Measurements from ENCODE around the gene STBD1. TPM values are rescaled to one million over a fixed set of nuclear protein-coding genes. Genes with fewer than 3 reads are reported as not detected.

STBD1 gene
- total and polyA plus RNA-seq, 8 donors = 2.2 to 9.0 (median 2.7) TPM

DNA sequence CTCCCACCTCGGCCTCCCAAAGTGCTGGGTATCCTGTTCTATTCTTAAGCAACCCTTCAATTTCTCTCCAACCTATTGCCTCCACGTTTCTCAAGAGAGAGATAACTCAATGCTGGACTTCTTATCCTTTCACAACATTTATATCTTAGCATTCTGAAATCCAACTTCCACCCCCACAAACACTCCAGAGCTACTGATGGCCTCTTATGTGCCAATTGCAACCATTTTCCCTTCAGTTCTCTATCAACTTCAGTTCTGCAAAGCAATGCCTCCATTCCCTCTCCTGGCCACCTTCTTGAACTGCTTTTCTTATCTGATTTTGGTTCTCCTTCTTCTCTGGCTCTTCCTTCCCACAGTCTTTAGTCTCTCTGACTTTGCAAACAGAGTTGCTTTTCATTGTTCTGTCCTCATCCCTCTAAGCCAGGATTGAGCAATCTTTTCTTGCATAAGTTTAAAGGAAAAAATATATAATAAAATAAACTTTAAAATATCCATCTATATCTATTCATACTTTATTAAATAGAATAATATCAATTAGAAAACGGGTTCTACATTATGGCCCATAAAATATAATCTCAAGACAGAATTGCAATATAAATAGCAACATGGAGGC, 3.6 kb upstream of the STBD1 start:
- peaks cover 10 to 61% of the 10 kb centered on the region in 2 donors for H3K4me1 ChIP-seq
- intact Hi-C loops (cut with DNase I) = no loop called here
- TF ChIP-seq, protein P1, sequence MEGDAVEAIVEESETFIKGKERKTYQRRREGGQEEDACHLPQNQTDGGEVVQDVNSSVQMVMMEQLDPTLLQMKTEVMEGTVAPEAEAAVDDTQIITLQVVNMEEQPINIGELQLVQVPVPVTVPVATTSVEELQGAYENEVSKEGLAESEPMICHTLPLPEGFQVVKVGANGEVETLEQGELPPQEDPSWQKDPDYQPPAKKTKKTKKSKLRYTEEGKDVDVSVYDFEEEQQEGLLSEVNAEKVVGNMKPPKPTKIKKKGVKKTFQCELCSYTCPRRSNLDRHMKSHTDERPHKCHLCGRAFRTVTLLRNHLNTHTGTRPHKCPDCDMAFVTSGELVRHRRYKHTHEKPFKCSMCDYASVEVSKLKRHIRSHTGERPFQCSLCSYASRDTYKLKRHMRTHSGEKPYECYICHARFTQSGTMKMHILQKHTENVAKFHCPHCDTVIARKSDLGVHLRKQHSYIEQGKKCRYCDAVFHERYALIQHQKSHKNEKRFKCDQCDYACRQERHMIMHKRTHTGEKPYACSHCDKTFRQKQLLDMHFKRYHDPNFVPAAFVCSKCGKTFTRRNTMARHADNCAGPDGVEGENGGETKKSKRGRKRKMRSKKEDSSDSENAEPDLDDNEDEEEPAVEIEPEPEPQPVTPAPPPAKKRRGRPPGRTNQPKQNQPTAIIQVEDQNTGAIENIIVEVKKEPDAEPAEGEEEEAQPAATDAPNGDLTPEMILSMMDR (IDR thresholded peaks at IDR 0.05) = no peak
- H3K27ac ChIP-seq = peak overlapping the region in 1 of 2 donors; percentile 28
- DNase-seq (no peak), ATAC-seq (no peak)
- H3K36me3 ChIP-seq = no peaks in the 10 kb centered on the region
- no peaks in the 10 kb centered on the region for H3K9me3 ChIP-seq
- no peaks in the 10 kb centered on the region for H3K27me3 ChIP-seq
- no peak overlapping the region for H3K4me3 ChIP-seq

DNA sequence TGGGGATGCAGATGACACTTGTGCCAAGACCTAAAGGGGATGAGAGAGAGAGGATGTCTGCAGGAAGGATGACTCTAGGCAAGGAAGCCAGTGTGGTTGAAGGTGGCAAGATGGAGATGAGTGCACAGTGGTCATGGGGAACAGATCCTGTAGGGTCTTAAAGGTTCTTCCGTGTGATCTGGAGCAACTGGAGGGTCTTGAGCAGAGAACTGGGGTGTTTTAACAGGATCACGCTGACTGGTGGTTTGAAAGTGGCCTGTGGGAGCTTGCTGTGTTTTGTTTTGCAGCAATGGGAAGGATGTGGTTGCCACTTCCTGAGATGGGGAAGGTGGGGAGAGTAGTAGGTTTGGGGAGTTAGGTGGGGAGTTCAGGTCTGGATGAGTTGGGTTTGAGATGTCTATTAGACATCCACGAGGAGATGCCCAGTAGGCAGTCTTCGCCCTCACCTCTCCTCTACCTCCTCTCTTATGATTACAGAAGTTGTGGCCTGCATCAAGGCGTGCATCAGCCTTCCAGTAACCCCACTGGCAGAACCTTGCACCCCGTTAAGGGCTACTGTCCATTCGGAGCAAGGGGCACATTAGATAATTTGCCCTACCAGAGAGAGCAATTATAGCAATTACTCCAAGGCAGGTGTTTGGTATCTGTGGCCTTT, 1.4 kb upstream of the STBD1 start:
- Histone ChIP-seq H3K27me3 (no peaks in the 10 kb centered on the region), H3K4me3 (peak overlapping the region; percentile 67 to 73), H3K36me3 (peaks cover 0 to 10% of the 10 kb centered on the region in 2 donors), H3K9me3 (no peaks in the 10 kb centered on the region), H3K27ac (peak overlapping the region in 1 of 2 donors; percentile 84), H3K4me1 (peaks cover 10 to 70% of the 10 kb centered on the region in 2 donors)
- TF ChIP-seq, protein P1 (IDR thresholded peaks at IDR 0.05) = no peak
- intact Hi-C loops (cut with DNase I) = no loop called here
- ATAC-seq = no peak
- no peak for DNase-seq

DNA sequence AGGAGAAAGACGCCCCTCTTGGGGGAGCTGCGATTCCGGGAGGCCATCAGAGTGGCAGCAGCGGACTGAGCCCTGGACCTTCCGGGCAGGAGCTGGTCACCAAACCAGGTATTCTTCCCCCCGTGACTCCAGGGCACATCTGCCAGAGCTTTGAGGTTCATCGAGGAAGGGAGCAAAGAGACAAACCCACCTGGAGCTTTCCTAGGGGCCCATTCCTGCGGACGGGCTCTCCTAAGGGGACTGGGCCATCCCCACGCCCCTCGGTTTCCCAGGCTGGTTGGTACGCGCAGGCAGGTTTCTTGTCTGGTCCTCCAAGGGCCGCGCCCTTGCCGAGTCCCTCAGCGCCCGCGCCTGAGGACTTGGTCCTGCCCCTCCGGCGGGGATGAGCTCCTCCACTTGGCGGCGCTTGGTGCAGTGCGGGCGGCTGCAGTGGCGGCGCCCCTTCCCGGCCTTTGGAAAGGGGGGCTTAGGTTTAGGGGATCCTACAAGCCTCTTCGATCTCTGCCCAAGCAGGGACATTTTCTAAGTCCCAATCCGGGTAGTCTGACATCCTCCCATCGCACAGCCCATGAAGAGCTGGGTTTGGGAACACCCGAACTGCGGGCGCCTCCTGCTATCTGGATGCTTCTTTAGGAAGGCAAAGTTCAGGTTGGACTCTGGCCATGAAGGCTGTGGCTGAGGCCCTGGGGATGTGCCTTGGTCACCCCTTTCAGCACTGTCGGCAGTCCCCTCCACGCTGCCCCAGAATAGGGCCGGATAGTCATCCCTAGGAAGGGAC, 538 bp downstream of the STBD1 start:
- DNase-seq (peak; percentile 15 to 93 (median 70)), ATAC-seq (peak; percentile 74)
- no peaks in the 10 kb centered on the region for H3K9me3 ChIP-seq
- H3K4me3 ChIP-seq = peak overlapping the region; percentile 67 to 73
- H3K36me3 ChIP-seq = peaks cover 0 to 16% of the 10 kb centered on the region in 2 donors
- TF ChIP-seq, protein P1 (IDR thresholded peaks at IDR 0.05) = peak in 1 of 2 donors; percentile 18
- peak overlapping the region; percentile 84 to 89 for H3K27ac ChIP-seq
- H3K4me1 ChIP-seq = peaks cover 5 to 55% of the 10 kb centered on the region in 2 donors
- intact Hi-C loops (cut with DNase I) = no loop called here
- no peaks in the 10 kb centered on the region for H3K27me3 ChIP-seq

DNA sequence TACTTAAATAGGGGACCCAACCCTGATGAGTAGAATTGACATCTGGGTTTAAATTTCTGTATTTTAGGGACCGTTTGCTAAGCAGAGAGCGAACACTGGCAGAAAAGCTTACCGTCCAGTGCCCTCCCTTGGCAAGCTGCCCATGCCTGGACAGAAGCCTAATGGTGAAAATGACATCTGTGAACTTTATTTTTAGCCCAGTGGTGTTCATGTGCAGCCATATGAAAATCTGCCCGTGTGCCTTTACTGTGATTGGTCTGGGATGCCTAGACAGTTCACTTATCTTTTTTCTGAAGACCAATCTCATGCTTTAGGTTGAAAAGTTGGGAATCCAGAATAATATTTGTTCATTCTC, 1.1 kb downstream of the STBD1 start:
- ATAC-seq = no peak
- Histone ChIP-seq H3K9me3 (no peaks in the 10 kb centered on the region), H3K27me3 (no peaks in the 10 kb centered on the region), H3K27ac (peak overlapping the region; percentile 84 to 89), H3K4me3 (peak overlapping the region; percentile 67 to 73), H3K4me1 (peaks cover 5 to 51% of the 10 kb centered on the region in 2 donors), H3K36me3 (peaks cover 0 to 16% of the 10 kb centered on the region in 2 donors)
- DNase-seq = no peak
- TF ChIP-seq, protein P1 (IDR thresholded peaks at IDR 0.05) = no peak
- intact Hi-C loops (cut with DNase I) = no loop called here

DNA sequence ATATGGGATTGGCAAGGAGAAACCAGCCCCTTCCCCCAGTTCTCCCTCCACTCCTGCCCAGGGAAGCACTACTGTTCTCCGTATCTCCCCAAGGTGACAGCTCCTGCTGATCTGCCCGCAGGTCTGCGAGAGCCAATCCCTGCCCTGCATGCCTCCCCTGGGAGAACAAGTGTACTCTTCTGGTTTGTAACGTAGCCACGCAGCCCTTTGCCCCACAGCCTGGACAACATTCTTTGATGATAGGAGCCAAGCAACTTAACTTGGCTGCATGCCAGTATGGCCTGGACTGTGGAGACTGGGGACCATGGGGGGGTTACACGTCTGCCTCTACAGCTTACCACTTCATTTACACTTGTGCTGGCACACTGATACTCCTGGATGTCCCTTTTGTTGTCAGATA, 2.0 kb downstream of the STBD1 start:
- Histone ChIP-seq H3K4me1 (peaks cover 5 to 46% of the 10 kb centered on the region in 2 donors), H3K27ac (no peak overlapping the region), H3K9me3 (no peaks in the 10 kb centered on the region), H3K4me3 (peak overlapping the region in 1 of 2 donors; percentile 67), H3K27me3 (no peaks in the 10 kb centered on the region), H3K36me3 (peaks cover 0 to 16% of the 10 kb centered on the region in 2 donors)
- DNase-seq (peak in 2 of 4 donors; percentile 46 to 60), ATAC-seq (no peak)
- TF ChIP-seq, protein P1 (IDR thresholded peaks at IDR 0.05) = no peak
- intact Hi-C loops (cut with DNase I) = no loop called here
